AG10803 (cell line): ENCODE measurements around the gene GDI1.

ENCODE experiments used
- DNase-seq: peaks from one replicate; pipeline ENCODE4 v3.0.0; 2010; ENCODE audit warnings: low read depth
- H3K4me3 ChIP-seq: 2 replicates; pipeline ENCODE4 v1.5.1; 2011; ENCODE audit warnings: mild to moderate bottlenecking, low read length, control low read depth
- TF ChIP-seq, protein P1 (sequence below): conservative IDR thresholded peaks from 2 replicates; pipeline ENCODE4 v1.5.1; 2011; ENCODE audit warnings: mild to moderate bottlenecking, low read length, control low read depth, inconsistent platforms

The GDI1 gene

GRCh38 chrX:154449618-154450017 is 12.7 kb downstream of the GDI1 start:
- TF ChIP-seq, protein P1, sequence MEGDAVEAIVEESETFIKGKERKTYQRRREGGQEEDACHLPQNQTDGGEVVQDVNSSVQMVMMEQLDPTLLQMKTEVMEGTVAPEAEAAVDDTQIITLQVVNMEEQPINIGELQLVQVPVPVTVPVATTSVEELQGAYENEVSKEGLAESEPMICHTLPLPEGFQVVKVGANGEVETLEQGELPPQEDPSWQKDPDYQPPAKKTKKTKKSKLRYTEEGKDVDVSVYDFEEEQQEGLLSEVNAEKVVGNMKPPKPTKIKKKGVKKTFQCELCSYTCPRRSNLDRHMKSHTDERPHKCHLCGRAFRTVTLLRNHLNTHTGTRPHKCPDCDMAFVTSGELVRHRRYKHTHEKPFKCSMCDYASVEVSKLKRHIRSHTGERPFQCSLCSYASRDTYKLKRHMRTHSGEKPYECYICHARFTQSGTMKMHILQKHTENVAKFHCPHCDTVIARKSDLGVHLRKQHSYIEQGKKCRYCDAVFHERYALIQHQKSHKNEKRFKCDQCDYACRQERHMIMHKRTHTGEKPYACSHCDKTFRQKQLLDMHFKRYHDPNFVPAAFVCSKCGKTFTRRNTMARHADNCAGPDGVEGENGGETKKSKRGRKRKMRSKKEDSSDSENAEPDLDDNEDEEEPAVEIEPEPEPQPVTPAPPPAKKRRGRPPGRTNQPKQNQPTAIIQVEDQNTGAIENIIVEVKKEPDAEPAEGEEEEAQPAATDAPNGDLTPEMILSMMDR, result no peak
- H3K4me3 ChIP-seq, result no peak overlapping the region
- DNase-seq, result no peak

DNA sequence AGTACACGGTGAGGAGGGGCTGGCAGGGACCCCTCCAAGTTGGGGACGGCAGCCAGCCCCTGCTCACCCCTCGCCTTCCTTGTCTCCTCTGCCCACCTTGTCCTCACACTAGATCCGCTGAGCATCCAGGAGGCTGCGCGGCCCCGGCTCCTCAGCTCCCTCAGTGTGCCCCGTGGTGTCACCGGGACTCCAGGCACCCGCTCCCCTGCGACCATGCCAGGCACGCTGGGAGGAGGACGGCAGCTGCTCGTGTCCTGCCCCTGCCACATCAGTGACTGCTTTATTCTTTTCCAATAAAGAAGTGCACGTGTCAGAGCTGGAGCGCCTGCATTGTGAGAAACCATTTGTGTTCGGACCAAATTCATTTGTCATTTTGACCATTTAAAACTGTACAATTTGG is 13.4 kb downstream of the GDI1 start:
- H3K4me3 ChIP-seq, result no peak overlapping the region
- DNase-seq, result no peak
- TF ChIP-seq, protein P1, result no peak

- TF ChIP-seq, protein P1, result no peak
- no peak overlapping the region for H3K4me3 ChIP-seq
- DNase-seq, result no peak
Observed at GRCh38 chrX:154452823-154453222, 15.9 kb downstream of the GDI1 start.

- TF ChIP-seq, protein P1, result no peak
- DNase-seq, result no peak
- H3K4me3 ChIP-seq, result peak overlapping the region; percentile 55
Observed at GRCh38 chrX:154457491-154458115, 20.6 kb downstream of the GDI1 start.

DNA sequence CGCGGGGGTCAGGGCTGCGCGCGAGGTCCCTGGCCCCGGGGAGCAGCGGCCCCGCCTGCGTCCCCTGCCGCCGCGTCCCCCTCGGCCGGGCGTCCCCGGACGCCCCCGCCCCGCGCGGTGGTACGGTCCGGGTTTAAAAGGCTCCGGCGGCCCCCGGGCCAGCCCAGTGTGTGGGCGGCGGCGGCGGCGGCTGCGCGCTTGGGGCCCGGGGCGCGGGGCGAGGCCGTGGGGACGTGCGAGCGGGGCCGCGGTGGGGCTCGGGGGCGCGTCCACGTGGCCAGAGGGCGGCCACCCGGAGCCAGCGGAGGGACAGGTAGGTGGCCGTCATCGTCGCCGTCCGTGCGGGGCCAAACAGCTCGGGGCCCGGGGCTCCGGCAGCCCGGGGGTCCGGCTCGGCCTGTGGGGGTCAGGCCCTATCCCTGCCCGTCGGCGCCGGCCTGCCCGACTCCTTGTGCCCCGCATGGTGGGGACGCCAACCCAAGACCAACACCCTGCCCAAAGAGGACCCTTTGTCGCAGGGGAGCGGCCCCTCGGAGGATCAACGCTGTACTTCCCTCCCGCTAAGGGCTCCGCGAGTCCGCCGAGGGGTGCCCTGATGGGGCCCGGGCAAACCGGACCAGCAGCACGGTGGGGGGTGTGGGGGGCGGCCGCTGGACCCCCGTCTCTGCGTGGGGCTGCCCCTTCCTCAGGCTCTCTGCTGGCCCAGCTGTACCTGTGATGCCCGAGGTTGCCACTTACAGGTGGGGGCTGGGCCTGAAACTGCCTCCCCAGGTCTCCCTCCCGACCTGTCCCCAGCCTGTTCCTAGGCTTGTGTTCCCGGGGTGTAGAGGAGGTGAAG is 21.4 kb downstream of the GDI1 start, which contains the start of gene PLXNA3:
TSS of gene PLXNA3 (plus strand) at position 166 of the 838 bp plus-strand sequence. CDS start 1,903 bp downstream, outside the sequence.
- peak; percentile 31 for DNase-seq
- TF ChIP-seq, protein P1, result no peak
- peak within 1 kb of the TSS; percentile 66 for H3K4me3 ChIP-seq

GRCh38 chrX:154458954-154459778 is 22.2 kb downstream of the GDI1 start:
- H3K4me3 ChIP-seq, result peak overlapping the region; percentile 66
- no peak for DNase-seq
- TF ChIP-seq, protein P1, result no peak
